SK-N-SH treated with all-trans-retinoic acid at 6 μM for 48 hours (cell line): Measurements from ENCODE around the gene OSBPL2.

Source experiments
- ARNTL ChIP-seq: fragments of 450-650 bp; formaldehyde crosslinking; IDR thresholded peaks from 2 replicates; pipeline ENCODE4 v1.5.0; 2020; ENCODE audit warnings: low read depth, mild to moderate bottlenecking, moderate library complexity, borderline replicate concordance
- BACH2 ChIP-seq: fragments of 250-450 bp; sonication (Bioruptor Pico); IDR thresholded peaks from 2 replicates; pipeline ENCODE4 v1.9.0; 2021; ENCODE audit warnings: mild to moderate bottlenecking, borderline replicate concordance
- ESRRG ChIP-seq: fragments of 250-450 bp; sonication (Bioruptor Pico); IDR thresholded peaks from 2 replicates; pipeline ENCODE4 v1.6.1; 2021; ENCODE audit warnings: mild to moderate bottlenecking
- RARB ChIP-seq: fragments of 250-450 bp; sonication (Bioruptor Pico); IDR thresholded peaks from 2 replicates; pipeline ENCODE4 v1.8.0; 2021; ENCODE audit warnings: mild to moderate bottlenecking, moderate library complexity
- TCF4 ChIP-seq: fragments of 250-450 bp; sonication (Bioruptor Pico); IDR thresholded peaks from 2 replicates; pipeline ENCODE4 v1.8.0; 2021; ENCODE audit warnings: mild to moderate bottlenecking, moderate library complexity, borderline replicate concordance
- TOX ChIP-seq: fragments of 250-450 bp; sonication (Bioruptor Pico); IDR thresholded peaks from 2 replicates; pipeline ENCODE4 v1.8.0; 2021; ENCODE audit warnings: mild to moderate bottlenecking, moderate library complexity, borderline replicate concordance
- ZFP30 ChIP-seq: fragments of 450-650 bp; formaldehyde crosslinking; IDR thresholded peaks from 2 replicates; pipeline ENCODE4 v1.5.0; 2022; ENCODE audit warnings: mild to moderate bottlenecking, moderate library complexity
- ZNF565 ChIP-seq: fragments of 450-650 bp; formaldehyde crosslinking; conservative IDR thresholded peaks from 2 replicates; pipeline ENCODE4 v1.5.0; 2020; ENCODE audit warnings: low read depth, mild to moderate bottlenecking, moderate library complexity

DNA sequence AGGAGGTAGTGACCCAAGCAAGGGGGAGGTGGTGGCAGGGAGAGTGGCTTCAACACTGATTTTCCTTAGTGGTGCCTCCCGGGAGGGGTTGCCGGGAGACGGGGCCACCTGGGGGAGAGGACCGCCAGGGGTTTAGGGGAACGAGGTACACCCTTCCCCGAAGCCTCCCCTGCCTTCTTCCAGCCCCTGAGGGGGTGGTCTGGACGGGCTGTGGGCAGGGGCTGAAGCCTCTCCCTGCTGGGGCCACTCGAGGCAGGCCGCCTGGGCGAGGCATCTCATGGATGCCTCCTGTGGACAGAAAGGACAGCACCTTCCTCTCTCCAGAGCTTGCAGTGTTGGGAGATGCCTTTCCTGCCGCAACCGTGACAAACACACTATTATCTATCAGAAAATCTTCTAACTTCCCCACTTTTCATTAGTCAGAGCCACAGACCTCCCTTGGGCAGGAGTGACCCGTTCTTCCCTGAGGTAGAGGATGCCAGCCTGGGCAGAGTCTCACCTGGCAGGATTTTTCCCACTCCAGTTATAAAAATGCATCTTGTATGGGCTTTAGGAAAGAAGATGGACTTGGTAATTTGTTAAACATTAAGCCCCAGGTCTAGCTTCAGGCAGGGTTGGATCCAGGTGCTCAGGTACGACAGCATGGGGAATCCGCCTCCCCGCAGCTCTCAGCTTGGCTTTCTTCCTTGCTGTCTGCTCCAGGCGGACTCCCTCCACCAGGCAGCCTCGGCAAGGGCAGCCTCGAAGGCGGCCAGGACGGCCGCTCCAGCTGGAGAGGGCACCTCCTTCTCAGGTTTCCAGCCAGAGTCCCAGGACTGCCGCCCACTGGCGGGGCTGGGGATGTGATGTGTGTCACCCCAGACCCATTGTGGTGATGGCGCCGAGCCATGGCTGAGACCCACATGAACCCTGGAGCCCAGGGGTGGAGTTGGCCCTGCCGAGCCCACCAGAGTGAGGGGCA is 29.2 kb upstream of the OSBPL2 start:
- no peak for TF ChIP-seq ARNTL
- no peak for TF ChIP-seq BACH2 (CRISPR knock-in tag)
- TF ChIP-seq TOX: no peak
- no peak for TF ChIP-seq ZFP30
- no peak for TF ChIP-seq ZNF565 (CRISPR knock-in tag)
- TF ChIP-seq TCF4 (CRISPR knock-in tag): no peak
- no peak for TF ChIP-seq ESRRG (CRISPR knock-in tag)
- no peak for TF ChIP-seq RARB (CRISPR knock-in tag)
